ENCODE measurements around the gene CENPE. TPM values are rescaled to one million over a fixed set of nuclear protein-coding genes. Genes with fewer than 3 reads are reported as not detected.

CENPE gene
- total RNA-seq, 1 donor from 2014 or later: not detected

DNA sequence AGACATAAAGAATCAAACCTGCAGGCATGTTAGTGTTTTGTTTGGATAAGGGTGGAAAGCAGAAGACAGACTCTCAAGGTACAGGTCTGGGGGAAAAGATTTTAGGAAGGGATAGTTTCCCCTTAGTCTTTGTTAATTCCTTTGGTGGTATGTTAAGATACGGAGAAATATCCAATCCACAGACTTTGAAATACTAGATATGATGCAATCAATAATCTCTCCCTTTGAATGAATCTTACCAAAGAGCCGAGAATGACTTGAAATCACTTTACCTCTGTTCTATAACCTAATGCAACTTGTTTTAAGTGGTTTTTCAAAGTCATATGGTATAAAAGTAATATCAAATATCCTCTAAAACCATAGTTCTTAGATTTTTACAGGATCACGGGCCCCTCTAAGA lies 93.3 kb downstream of the CENPE start:
- H3K27me3 ChIP-seq: no peaks in the 10 kb centered on the region
- H3K4me1 ChIP-seq: no peaks in the 10 kb centered on the region
- H3K36me3 ChIP-seq: no peaks in the 10 kb centered on the region
- H3K9me3 ChIP-seq: no peaks in the 10 kb centered on the region
- no peak overlapping the region for H3K27ac ChIP-seq
- no peak for TF ChIP-seq CTCF (IDR thresholded peaks at IDR 0.05)
- intact Hi-C loops (cut with DNase I): loop anchor here (5.0 kb wide), 1 partner anchor 658 kb away; no protein-coding TSS in a partner anchor
- DNase-seq (ENCODE audit: low spot score in 2 of 2): no peak
- H3K4me3 ChIP-seq: no peak overlapping the region

- no peak for TF ChIP-seq CTCF (IDR thresholded peaks at IDR 0.05)
- Histone ChIP-seq H3K27ac (no peak overlapping the region), H3K36me3 (no peaks in the 10 kb centered on the region), H3K4me3 (no peak overlapping the region), H3K27me3 (no peaks in the 10 kb centered on the region), H3K4me1 (peaks cover 4 to 17% of the 10 kb centered on the region in 2 donors), H3K9me3 (no peaks in the 10 kb centered on the region)
- no peak for DNase-seq (ENCODE audit: low spot score in 2 of 2)
- intact Hi-C loops (cut with DNase I): loop anchor here (5.0 kb wide), 1 partner anchor 653 kb away; no protein-coding TSS in a partner anchor
Measured at GRCh38 chr4:103100691-103101090, 97.5 kb downstream of the CENPE start.

DNA sequence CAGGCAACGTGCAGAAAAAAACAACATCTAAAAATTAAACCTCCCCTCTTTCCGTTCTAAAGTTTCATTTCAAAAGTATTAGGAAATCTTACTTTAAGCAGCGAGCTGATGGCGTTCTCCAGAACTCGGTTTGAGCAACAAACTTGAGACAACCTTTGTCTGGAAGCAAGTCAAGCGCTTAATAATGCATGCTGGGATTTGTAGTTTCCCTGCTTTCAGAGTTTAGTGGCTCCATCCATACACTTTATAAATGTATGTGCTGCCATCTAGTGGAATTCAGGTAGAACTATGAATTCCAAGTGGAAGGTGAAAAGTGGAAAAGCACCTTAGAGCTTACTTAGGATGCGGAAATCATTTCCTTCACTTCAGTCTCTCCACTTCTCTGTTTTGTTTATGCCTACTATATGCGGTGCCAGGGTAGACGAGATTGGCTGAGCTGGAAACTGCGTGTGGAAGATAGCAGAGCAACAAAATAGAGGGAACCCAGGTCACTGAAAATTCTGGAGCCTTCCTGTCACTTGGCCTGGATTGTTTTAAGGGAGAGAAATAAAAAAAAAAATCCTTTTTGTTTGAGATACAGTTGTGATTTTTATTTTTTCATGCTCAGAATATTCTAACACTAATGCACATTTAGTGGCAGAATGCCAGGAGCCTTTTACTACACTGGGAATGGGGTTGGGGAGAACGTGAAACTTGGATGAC lies 98.3 kb downstream of the CENPE start, which contains the start of gene BDH2:
TSS of gene BDH2 (minus strand) at position 144 of the 702 bp plus-strand sequence. CDS start 3,580 bp downstream, outside the sequence.
- intact Hi-C loops (cut with DNase I): loop anchor here (2.0 to 10.0 kb wide), 5 partner anchors 23 to 653 kb away; partner anchors contain the start of genes NFKB1, SLC9B1 and SLC9B2
- H3K4me1 ChIP-seq: peaks cover 4 to 17% of the 10 kb centered on the region in 2 donors
- H3K9me3 ChIP-seq: no peaks in the 10 kb centered on the region
- peak; percentile 66 to 83 (median 73) for TF ChIP-seq CTCF (IDR thresholded peaks at IDR 0.05)
- H3K4me3 ChIP-seq: peak within 1 kb of the TSS; percentile 52 to 54
- peak within 1 kb of the TSS; percentile 63 to 69 for H3K27ac ChIP-seq
- H3K36me3 ChIP-seq: no peaks in the 10 kb centered on the region
- H3K27me3 ChIP-seq: no peaks in the 10 kb centered on the region
- DNase-seq (ENCODE audit: low spot score in 2 of 2): peak in 1 of 2 donors; percentile 79

DNA sequence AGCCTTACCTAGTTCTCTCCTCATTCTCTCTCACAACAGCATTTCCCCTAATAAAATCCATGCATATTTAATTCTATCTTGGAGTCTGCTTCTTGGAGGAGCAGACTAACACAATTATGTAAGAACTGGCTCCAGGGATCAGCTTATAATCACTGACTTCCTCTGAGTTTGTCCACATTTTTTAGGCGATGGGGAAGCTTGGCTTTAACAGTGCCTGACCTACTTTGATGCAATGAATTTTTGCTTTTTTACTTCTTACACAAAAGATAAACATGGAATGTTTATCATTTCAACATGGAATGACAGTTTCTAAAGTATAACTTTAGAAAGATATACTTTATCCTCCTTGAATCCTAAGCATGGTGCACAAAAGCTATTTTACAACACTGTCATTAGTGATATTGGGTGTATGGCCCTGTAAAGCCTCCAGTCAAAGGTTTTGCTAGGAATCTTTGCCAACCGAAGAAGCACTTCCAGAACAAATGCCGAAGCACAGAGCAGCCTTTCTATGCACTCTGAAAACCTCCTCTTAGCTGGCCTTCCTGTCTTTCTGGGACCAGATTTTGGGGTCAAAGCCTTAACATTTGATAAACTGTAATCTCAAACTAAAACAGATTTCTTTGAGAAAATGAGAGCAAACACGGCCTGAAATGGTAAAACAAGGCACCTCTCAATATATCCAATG lies 99.2 kb downstream of the CENPE start:
- intact Hi-C loops (cut with DNase I): loop anchor here (2.0 to 10.0 kb wide), 4 partner anchors 22 to 597 kb away; partner anchors contain the start of genes NFKB1, SLC9B1 and SLC9B2
- Histone ChIP-seq H3K36me3 (peaks cover 0 to 3% of the 10 kb centered on the region in 2 donors), H3K9me3 (no peaks in the 10 kb centered on the region), H3K4me3 (peak overlapping the region; percentile 52 to 54), H3K27me3 (no peaks in the 10 kb centered on the region), H3K4me1 (peaks cover 4 to 17% of the 10 kb centered on the region in 2 donors), H3K27ac (peak overlapping the region; percentile 63 to 69)
- TF ChIP-seq CTCF (IDR thresholded peaks at IDR 0.05): no peak
- no peak for DNase-seq (ENCODE audit: low spot score in 2 of 2)

GRCh38 chr4:103098341-103098740 lies 99.8 kb downstream of the CENPE start:
- TF ChIP-seq CTCF (IDR thresholded peaks at IDR 0.05): no peak
- H3K27me3 ChIP-seq: no peaks in the 10 kb centered on the region
- peak overlapping the region; percentile 52 to 54 for H3K4me3 ChIP-seq
- no peak for DNase-seq (ENCODE audit: low spot score in 2 of 2)
- peaks cover 4 to 17% of the 10 kb centered on the region in 2 donors for H3K4me1 ChIP-seq
- intact Hi-C loops (cut with DNase I): loop anchor here (2.0 to 10.0 kb wide), 4 partner anchors 22 to 596 kb away; partner anchors contain the start of genes NFKB1, SLC9B1 and SLC9B2
- H3K36me3 ChIP-seq: peaks cover 0 to 5% of the 10 kb centered on the region in 2 donors
- no peaks in the 10 kb centered on the region for H3K9me3 ChIP-seq
- H3K27ac ChIP-seq: peak overlapping the region in 1 of 2 donors; percentile 63
